WTC11 (cell line): Measurements from ENCODE around the gene AGBL2. TPM values are rescaled to one million over a fixed set of nuclear protein-coding genes. Genes with fewer than 3 reads are reported as not detected.

Source experiments
- ATAC-seq: fragments of 200-7000 bp; cut with Tn5 transposase; 2 replicates; pipeline ENCODE4 v1.10.0; 2021; ENCODE audit warnings: mild to moderate bottlenecking, moderate library complexity
- CTCF ChIA-PET: fragments of 300-600 bp; sonication (Branson Sonifier 250); formaldehyde crosslinking; loops from one replicate; lab custom pipeline; 2021; ENCODE audit warnings: antibody characterized with exemption; lab: Charles Lee
- POLR2A ChIA-PET: fragments of 350-600 bp; sonication (Branson Sonifier 250); formaldehyde crosslinking; loops from one replicate; lab custom pipeline; 2021; ENCODE audit warnings: antibody characterized with exemption; lab: Charles Lee
- DNase-seq: peaks from one replicate; pipeline ENCODE4 v3.0.0; 2021; ENCODE audit warnings: low spot score
- H3K27ac Mint-ChIP-seq: 2 replicates; pipeline ENCODE4 v1.8.0; 2021; ENCODE audit warnings: mixed read lengths
- H3K27me3 Mint-ChIP-seq: 2 replicates; pipeline ENCODE4 v1.8.0; 2021; ENCODE audit warnings: low read depth, mild to moderate bottlenecking, moderate library complexity, mixed read lengths
- H3K36me3 Mint-ChIP-seq: 2 replicates; pipeline ENCODE4 v1.8.0; 2021; ENCODE audit warnings: mixed read lengths
- H3K4me1 Mint-ChIP-seq: 2 replicates; pipeline ENCODE4 v1.8.0; 2022; ENCODE audit warnings: mixed read lengths
- H3K4me3 Mint-ChIP-seq: 2 replicates; pipeline ENCODE4 v1.8.0; 2021; ENCODE audit warnings: mild to moderate bottlenecking, moderate library complexity, mixed read lengths
- H3K9me3 Mint-ChIP-seq: 2 replicates; pipeline ENCODE4 v1.8.0; 2021; ENCODE audit warnings: mixed read lengths
- ATF1 ChIP-seq: sonication (generic); formaldehyde crosslinking; IDR thresholded peaks from 2 replicates; pipeline ENCODE4 v1.8.1; 2023; ENCODE audit warnings: mild to moderate bottlenecking, moderate library complexity, missing genetic modification reagents
- CBFB ChIP-seq: sonication (generic); formaldehyde crosslinking; IDR thresholded peaks from 2 replicates; pipeline ENCODE4 v1.8.1; 2022; ENCODE audit warnings: mild to moderate bottlenecking, low read depth, missing genetic modification reagents
- EMX1 ChIP-seq: fragments of 250-450 bp; sonication (Bioruptor Pico); IDR thresholded peaks from 2 replicates; pipeline ENCODE4 v1.8.0; 2021; ENCODE audit warnings: mild to moderate bottlenecking
- FOXK1 ChIP-seq: sonication (generic); formaldehyde crosslinking; IDR thresholded peaks from 2 replicates; pipeline ENCODE4 v1.8.0; 2022; ENCODE audit warnings: mild to moderate bottlenecking, moderate library complexity, missing genetic modification reagents
- GRHL2 ChIP-seq: fragments of 250-450 bp; sonication (Bioruptor Pico); IDR thresholded peaks from 2 replicates; pipeline ENCODE4 v1.8.0; 2022; ENCODE audit warnings: mild to moderate bottlenecking, moderate library complexity; ENCODE audit not compliant: insufficient replicate concordance, severe bottlenecking
- MYBL2 ChIP-seq: sonication (generic); formaldehyde crosslinking; IDR thresholded peaks from 2 replicates; pipeline ENCODE4 v1.8.1; 2023; ENCODE audit warnings: mild to moderate bottlenecking, moderate library complexity, missing genetic modification reagents
- NFE2L1 ChIP-seq: sonication (generic); formaldehyde crosslinking; IDR thresholded peaks from 2 replicates; pipeline ENCODE4 v1.8.1; 2023; ENCODE audit warnings: missing genetic modification reagents
- NR1H2 ChIP-seq: sonication (generic); formaldehyde crosslinking; IDR thresholded peaks from 2 replicates; pipeline ENCODE4 v1.9.0; 2021; ENCODE audit warnings: mild to moderate bottlenecking, moderate library complexity, missing genetic modification reagents
- NR3C1 ChIP-seq: sonication (generic); formaldehyde crosslinking; conservative IDR thresholded peaks from 2 replicates; pipeline ENCODE4 v1.8.1; 2023; ENCODE audit warnings: low read depth, mild to moderate bottlenecking, missing genetic modification reagents
- PRRX2 ChIP-seq: fragments of 250-450 bp; sonication (Bioruptor Pico); IDR thresholded peaks from 2 replicates; pipeline ENCODE4 v1.8.0; 2021; ENCODE audit warnings: mild to moderate bottlenecking
- RELA ChIP-seq: sonication (generic); formaldehyde crosslinking; IDR thresholded peaks from 2 replicates; pipeline ENCODE4 v1.8.1; 2022; ENCODE audit warnings: missing genetic modification reagents, mild to moderate bottlenecking, borderline replicate concordance
- SOX15 ChIP-seq: fragments of 250-450 bp; sonication (Bioruptor Pico); IDR thresholded peaks from 2 replicates; pipeline ENCODE4 v1.9.0; 2021; ENCODE audit warnings: mild to moderate bottlenecking
- TEAD4 ChIP-seq: sonication (generic); formaldehyde crosslinking; IDR thresholded peaks from 2 replicates; pipeline ENCODE4 v1.8.0; 2022; ENCODE audit warnings: mild to moderate bottlenecking, missing genetic modification reagents
- ZBTB21 ChIP-seq: sonication (generic); formaldehyde crosslinking; IDR thresholded peaks from 2 replicates; pipeline ENCODE4 v1.8.1; 2023; ENCODE audit warnings: mild to moderate bottlenecking, missing genetic modification reagents, borderline replicate concordance
- ZBTB43 ChIP-seq: sonication (generic); formaldehyde crosslinking; IDR thresholded peaks from 2 replicates; pipeline ENCODE4 v1.8.1; 2023; ENCODE audit warnings: mild to moderate bottlenecking, missing genetic modification reagents
- ZNF121 ChIP-seq: sonication (generic); formaldehyde crosslinking; IDR thresholded peaks from 2 replicates; pipeline ENCODE4 v1.8.0; 2023; ENCODE audit warnings: missing genetic modification reagents
- ZNF281 ChIP-seq: sonication (generic); formaldehyde crosslinking; IDR thresholded peaks from 2 replicates; pipeline ENCODE4 v1.8.0; 2023; ENCODE audit warnings: mild to moderate bottlenecking, missing genetic modification reagents
- ZNF396 ChIP-seq: fragments of 250-450 bp; sonication (Bioruptor Pico); IDR thresholded peaks from 2 replicates; pipeline ENCODE4 v1.8.0; 2021; ENCODE audit warnings: mild to moderate bottlenecking, moderate library complexity, borderline replicate concordance
- ZNF416 ChIP-seq: fragments of 250-450 bp; sonication (Bioruptor Pico); IDR thresholded peaks from 2 replicates; pipeline ENCODE4 v1.9.0; 2021; ENCODE audit warnings: mild to moderate bottlenecking, inconsistent platforms
- total RNA-seq: library from RNA; stranded (reverse); gene quantifications from 3 replicates; pipeline ENCODE4 v1.2.3, GENCODE V29; 2021
- TF ChIP-seq, protein P1 (sequence below): sonication (generic); formaldehyde crosslinking; IDR thresholded peaks from 2 replicates; pipeline ENCODE4 v1.8.1; 2022; ENCODE audit warnings: missing genetic modification reagents, borderline replicate concordance
- TF ChIP-seq, protein P2 (sequence below): fragments of 250-450 bp; sonication (Bioruptor Pico); IDR thresholded peaks from 2 replicates; pipeline ENCODE4 v1.9.0; 2021; ENCODE audit warnings: mild to moderate bottlenecking
- TF ChIP-seq, protein P3 (sequence below): sonication (generic); formaldehyde crosslinking; IDR thresholded peaks from 2 replicates; pipeline ENCODE4 v1.8.1; 2022; ENCODE audit warnings: mild to moderate bottlenecking, missing genetic modification reagents, moderate library complexity, borderline replicate concordance
- TF ChIP-seq, protein P4 (sequence below): fragments of 250-450 bp; sonication (Bioruptor Pico); IDR thresholded peaks from 2 replicates; pipeline ENCODE4 v1.9.0; 2021; ENCODE audit warnings: mild to moderate bottlenecking

The AGBL2 gene
- total RNA-seq, 1 experiment from 2014 or later = 3.7 TPM

DNA sequence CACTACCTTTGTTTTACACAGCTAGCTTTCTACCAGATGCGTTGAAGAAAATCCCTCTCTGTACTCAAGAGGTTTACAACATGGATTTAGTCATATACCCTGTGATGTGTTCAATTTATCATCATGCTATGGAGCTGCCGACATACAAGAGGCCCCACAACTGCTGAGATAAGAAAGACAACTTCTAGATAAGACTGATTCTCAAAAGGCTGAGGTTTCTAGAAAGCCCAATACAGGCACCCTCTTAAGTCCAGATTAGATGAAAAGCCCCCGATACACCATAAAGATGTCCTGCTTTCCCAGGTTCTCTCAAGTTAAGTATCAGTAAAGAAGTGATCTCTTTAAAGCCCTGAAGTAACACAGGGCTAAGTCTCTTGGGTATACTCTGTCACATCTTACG is 87.1 kb downstream of the AGBL2 start:
- H3K36me3 Mint-ChIP-seq = peaks cover 67% of the 10 kb centered on the region
- H3K4me1 Mint-ChIP-seq = no peaks in the 10 kb centered on the region
- no peak overlapping the region for H3K4me3 Mint-ChIP-seq
- H3K9me3 Mint-ChIP-seq = no peaks in the 10 kb centered on the region
- no peak for ATAC-seq
- H3K27me3 Mint-ChIP-seq = no peaks in the 10 kb centered on the region; the same call in 1 of the 2 replicates
- no peak for DNase-seq
- H3K27ac Mint-ChIP-seq = no peak overlapping the region
- ChIA-PET POLR2A (no interaction called here), CTCF (no interaction called here)
- TF ChIP-seq RELA (no peak), CBFB (CRISPR knock-in tag) (no peak), NFE2L1 (CRISPR knock-in tag) (no peak), ZNF396 (CRISPR knock-in tag) (no peak), ZNF281 (CRISPR knock-in tag) (no peak), FOXK1 (CRISPR knock-in tag) (no peak), NR3C1 (CRISPR knock-in tag) (no peak), SOX15 (no peak), ZNF416 (CRISPR knock-in tag) (no peak), ZBTB21 (CRISPR knock-in tag) (no peak), ZBTB43 (CRISPR knock-in tag) (no peak), TEAD4 (CRISPR knock-in tag) (no peak)

DNA sequence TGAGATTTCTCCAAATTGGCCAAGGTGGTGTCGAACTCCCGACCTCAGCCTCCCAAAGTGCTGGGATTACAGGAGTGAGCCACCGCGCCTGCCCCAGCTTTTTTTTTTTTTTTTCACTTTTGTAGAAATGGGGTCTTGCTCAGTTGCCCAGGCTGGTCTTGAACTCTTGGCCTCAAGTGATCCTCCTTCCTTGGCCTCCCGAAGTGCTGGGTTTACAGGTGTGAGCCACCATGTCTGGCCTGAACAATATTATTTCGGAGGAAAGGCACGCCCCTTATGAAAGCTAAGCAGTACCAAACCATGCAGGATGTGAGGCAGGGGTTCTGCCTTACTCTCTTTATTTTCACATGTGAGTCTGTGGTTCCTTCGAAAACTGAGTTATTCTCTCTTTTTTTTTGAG is 88.9 kb downstream of the AGBL2 start:
- DNase-seq (no peak), ATAC-seq (no peak)
- Mint-ChIP-seq H3K4me1 (no peaks in the 10 kb centered on the region), H3K36me3 (peaks cover 69% of the 10 kb centered on the region)
- no peak for TF ChIP-seq MYBL2 (CRISPR knock-in tag)
- peak; percentile 79 for TF ChIP-seq ZNF121
- TF ChIP-seq, all 79 proteins: peak for 1
- Mint-ChIP-seq H3K27ac (no peak overlapping the region), H3K27me3 (no peaks in the 10 kb centered on the region; the same call in 1 of the 2 replicates), H3K9me3 (no peaks in the 10 kb centered on the region), H3K4me3 (no peak overlapping the region)
- POLR2A ChIA-PET = interaction anchor here (0.7 kb wide), 1 partner anchor 26 kb away, joined by 5 read pairs; no protein-coding TSS in a partner anchor
- CTCF ChIA-PET = interaction anchor here (1.2 kb wide), 1 partner anchor 9 kb away, joined by 3 read pairs; no protein-coding TSS in a partner anchor

DNA sequence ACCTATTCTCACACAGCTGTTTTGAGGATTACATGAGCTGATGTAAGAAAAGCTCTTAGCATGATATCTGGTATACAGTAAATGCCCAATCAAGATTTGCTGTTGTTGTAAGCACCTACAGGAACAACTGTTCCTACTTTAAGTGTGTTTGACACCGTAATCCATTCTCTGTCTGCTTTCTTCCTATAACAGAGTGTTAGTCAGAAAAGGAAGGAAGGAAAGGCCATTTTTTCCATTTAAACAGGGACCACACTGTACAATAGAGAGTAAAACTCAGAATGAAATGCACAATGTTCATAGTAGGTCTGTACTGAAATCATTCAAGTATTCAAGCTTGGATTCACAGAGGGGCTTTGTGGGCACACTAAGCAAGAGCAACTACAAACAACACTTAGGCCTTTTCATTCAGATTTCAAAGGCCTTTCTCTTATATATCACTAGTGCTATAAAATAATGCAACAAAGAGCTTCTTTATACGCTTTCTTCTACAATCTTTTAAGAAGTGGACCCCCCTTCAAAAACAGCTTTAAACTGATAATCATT is 94.3 kb downstream of the AGBL2 start:
- no peak overlapping the region for H3K4me3 Mint-ChIP-seq
- no peaks in the 10 kb centered on the region for H3K9me3 Mint-ChIP-seq
- POLR2A ChIA-PET = no interaction called here
- no peak for TF ChIP-seq EMX1 (CRISPR knock-in tag)
- TF ChIP-seq, protein P1, sequence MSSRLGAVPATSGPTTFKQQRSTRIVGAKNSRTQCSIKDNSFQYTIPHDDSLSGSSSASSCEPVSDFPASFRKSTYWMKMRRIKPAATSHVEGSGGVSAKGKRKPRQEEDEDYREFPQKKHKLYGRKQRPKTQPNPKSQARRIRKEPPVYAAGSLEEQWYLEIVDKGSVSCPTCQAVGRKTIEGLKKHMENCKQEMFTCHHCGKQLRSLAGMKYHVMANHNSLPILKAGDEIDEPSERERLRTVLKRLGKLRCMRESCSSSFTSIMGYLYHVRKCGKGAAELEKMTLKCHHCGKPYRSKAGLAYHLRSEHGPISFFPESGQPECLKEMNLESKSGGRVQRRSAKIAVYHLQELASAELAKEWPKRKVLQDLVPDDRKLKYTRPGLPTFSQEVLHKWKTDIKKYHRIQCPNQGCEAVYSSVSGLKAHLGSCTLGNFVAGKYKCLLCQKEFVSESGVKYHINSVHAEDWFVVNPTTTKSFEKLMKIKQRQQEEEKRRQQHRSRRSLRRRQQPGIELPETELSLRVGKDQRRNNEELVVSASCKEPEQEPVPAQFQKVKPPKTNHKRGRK (CRISPR knock-in tag) = no peak
- TF ChIP-seq, protein P2, sequence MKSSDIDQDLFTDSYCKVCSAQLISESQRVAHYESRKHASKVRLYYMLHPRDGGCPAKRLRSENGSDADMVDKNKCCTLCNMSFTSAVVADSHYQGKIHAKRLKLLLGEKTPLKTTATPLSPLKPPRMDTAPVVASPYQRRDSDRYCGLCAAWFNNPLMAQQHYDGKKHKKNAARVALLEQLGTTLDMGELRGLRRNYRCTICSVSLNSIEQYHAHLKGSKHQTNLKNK = no peak
- TF ChIP-seq ATF1 = no peak
- no peak for TF ChIP-seq GRHL2 (CRISPR knock-in tag)
- TF ChIP-seq, protein P3, sequence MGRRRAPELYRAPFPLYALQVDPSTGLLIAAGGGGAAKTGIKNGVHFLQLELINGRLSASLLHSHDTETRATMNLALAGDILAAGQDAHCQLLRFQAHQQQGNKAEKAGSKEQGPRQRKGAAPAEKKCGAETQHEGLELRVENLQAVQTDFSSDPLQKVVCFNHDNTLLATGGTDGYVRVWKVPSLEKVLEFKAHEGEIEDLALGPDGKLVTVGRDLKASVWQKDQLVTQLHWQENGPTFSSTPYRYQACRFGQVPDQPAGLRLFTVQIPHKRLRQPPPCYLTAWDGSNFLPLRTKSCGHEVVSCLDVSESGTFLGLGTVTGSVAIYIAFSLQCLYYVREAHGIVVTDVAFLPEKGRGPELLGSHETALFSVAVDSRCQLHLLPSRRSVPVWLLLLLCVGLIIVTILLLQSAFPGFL = no peak
- TF ChIP-seq, protein P4, sequence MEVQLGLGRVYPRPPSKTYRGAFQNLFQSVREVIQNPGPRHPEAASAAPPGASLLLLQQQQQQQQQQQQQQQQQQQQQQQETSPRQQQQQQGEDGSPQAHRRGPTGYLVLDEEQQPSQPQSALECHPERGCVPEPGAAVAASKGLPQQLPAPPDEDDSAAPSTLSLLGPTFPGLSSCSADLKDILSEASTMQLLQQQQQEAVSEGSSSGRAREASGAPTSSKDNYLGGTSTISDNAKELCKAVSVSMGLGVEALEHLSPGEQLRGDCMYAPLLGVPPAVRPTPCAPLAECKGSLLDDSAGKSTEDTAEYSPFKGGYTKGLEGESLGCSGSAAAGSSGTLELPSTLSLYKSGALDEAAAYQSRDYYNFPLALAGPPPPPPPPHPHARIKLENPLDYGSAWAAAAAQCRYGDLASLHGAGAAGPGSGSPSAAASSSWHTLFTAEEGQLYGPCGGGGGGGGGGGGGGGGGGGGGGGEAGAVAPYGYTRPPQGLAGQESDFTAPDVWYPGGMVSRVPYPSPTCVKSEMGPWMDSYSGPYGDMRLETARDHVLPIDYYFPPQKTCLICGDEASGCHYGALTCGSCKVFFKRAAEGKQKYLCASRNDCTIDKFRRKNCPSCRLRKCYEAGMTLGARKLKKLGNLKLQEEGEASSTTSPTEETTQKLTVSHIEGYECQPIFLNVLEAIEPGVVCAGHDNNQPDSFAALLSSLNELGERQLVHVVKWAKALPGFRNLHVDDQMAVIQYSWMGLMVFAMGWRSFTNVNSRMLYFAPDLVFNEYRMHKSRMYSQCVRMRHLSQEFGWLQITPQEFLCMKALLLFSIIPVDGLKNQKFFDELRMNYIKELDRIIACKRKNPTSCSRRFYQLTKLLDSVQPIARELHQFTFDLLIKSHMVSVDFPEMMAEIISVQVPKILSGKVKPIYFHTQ (CRISPR knock-in tag) = no peak
- no peak for TF ChIP-seq PRRX2
- TF ChIP-seq FOXK1 (CRISPR knock-in tag) = no peak
- TF ChIP-seq NR1H2 = no peak
- TF ChIP-seq, all 79 proteins: peak for 0
- no peaks in the 10 kb centered on the region for H3K27me3 Mint-ChIP-seq
- no peaks in the 10 kb centered on the region for H3K4me1 Mint-ChIP-seq
- no peak overlapping the region for H3K27ac Mint-ChIP-seq
- no peak for ATAC-seq
- CTCF ChIA-PET = no interaction called here
- peaks cover 40% of the 10 kb centered on the region for H3K36me3 Mint-ChIP-seq
- no peak for DNase-seq
